ENCODE results near the gene CCN2.

GRCh38 chr6:131970076-131970859 is 19.1 kb upstream of the CCN2 start:
- TF ChIP-seq FOXK2 (IDR thresholded peaks at IDR 0.05) (no peak), FOXM1 (IDR thresholded peaks at IDR 0.05; ENCODE audit: borderline replicate concordance) (no peak)

All from HEK293T (cell line).